Left ventricle myocardium inferior (tissue), 1 donor: ENCODE data around the gene VSIG2. TPM values are rescaled to one million over a fixed set of nuclear protein-coding genes. Genes with fewer than 3 reads are reported as not detected.

Experiments used
- DNase-seq: peaks from one replicate; pipeline ENCODE4 v3.0.0-alpha.2; 2020
- H3K27ac ChIP-seq: fragments of 200-600 bp; replicated peaks from 2 replicates; pipeline ENCODE4 v1.8.0; 2021
- H3K27me3 ChIP-seq: fragments of 200-600 bp; 2 replicates; pipeline ENCODE4 v1.8.0; 2021; ENCODE audit warnings: low read depth
- H3K36me3 ChIP-seq: fragments of 200-600 bp; 2 replicates; pipeline ENCODE4 v1.8.0; 2021
- H3K4me1 ChIP-seq: fragments of 200-600 bp; 2 replicates; pipeline ENCODE4 v1.8.0; 2021
- H3K4me3 ChIP-seq: fragments of 200-600 bp; 2 replicates; pipeline ENCODE4 v1.8.0; 2021; ENCODE audit warnings: mild to moderate bottlenecking, moderate library complexity
- H3K9me3 ChIP-seq: fragments of 200-600 bp; replicated peaks from 2 replicates; pipeline ENCODE4 v1.8.0; 2021
- intact Hi-C: fragments of 100-400 bp; cut with micrococcal nuclease; formaldehyde crosslinking; loops from one replicate; pipeline ENCODE4 v1.11.0; 2022
- total RNA-seq: library from RNA; stranded (reverse); fragmentation: NEBNext Ultra II Directional; extraction: Animal tissue kit (Norgen Biotek cat#: 25700); gene quantifications from one replicate; pipeline ENCODE4 v1.2.1, GENCODE V29; 2021
- TF ChIP-seq, protein P1 (sequence below): fragments of 200-600 bp; IDR thresholded peaks from 2 replicates; pipeline ENCODE4 v1.8.0; 2021; ENCODE audit warnings: antibody characterized with exemption, mild to moderate bottlenecking, borderline replicate concordance
- donor health status: DM: no; HTN: yes; CAD: no; lungs with severe emphysema.

Gene VSIG2
- total RNA-seq, 1 donor from 2014 or later = 1.2 TPM

- Histone ChIP-seq H3K4me3 (no peak overlapping the region), H3K27me3 (peaks cover 69% of the 10 kb centered on the region), H3K9me3 (no peaks in the 10 kb centered on the region), H3K36me3 (no peaks in the 10 kb centered on the region), H3K4me1 (peaks cover 18% of the 10 kb centered on the region), H3K27ac (peak overlapping the region; percentile 49)
- no peak for DNase-seq
- intact Hi-C loops = no loop called here
- TF ChIP-seq, protein P1, sequence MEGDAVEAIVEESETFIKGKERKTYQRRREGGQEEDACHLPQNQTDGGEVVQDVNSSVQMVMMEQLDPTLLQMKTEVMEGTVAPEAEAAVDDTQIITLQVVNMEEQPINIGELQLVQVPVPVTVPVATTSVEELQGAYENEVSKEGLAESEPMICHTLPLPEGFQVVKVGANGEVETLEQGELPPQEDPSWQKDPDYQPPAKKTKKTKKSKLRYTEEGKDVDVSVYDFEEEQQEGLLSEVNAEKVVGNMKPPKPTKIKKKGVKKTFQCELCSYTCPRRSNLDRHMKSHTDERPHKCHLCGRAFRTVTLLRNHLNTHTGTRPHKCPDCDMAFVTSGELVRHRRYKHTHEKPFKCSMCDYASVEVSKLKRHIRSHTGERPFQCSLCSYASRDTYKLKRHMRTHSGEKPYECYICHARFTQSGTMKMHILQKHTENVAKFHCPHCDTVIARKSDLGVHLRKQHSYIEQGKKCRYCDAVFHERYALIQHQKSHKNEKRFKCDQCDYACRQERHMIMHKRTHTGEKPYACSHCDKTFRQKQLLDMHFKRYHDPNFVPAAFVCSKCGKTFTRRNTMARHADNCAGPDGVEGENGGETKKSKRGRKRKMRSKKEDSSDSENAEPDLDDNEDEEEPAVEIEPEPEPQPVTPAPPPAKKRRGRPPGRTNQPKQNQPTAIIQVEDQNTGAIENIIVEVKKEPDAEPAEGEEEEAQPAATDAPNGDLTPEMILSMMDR = no peak
Measured at GRCh38 chr11:124724979-124725718, 26.9 kb downstream of the VSIG2 start.

- Histone ChIP-seq H3K4me1 (peaks cover 35% of the 10 kb centered on the region), H3K27ac (no peak overlapping the region), H3K4me3 (no peak overlapping the region), H3K27me3 (peaks cover 97% of the 10 kb centered on the region), H3K36me3 (no peaks in the 10 kb centered on the region), H3K9me3 (no peaks in the 10 kb centered on the region)
- intact Hi-C loops = no loop called here
- DNase-seq = no peak
- TF ChIP-seq, protein P1 = no peak
Measured at GRCh38 chr11:124722176-124722575, 29.9 kb downstream of the VSIG2 start.

- intact Hi-C loops = no loop called here
- TF ChIP-seq, protein P1 = no peak
- no peaks in the 10 kb centered on the region for H3K36me3 ChIP-seq
- peaks cover 19% of the 10 kb centered on the region for H3K4me1 ChIP-seq
- no peak overlapping the region for H3K27ac ChIP-seq
- peaks cover 97% of the 10 kb centered on the region for H3K27me3 ChIP-seq
- no peak for DNase-seq
- no peaks in the 10 kb centered on the region for H3K9me3 ChIP-seq
- H3K4me3 ChIP-seq = no peak overlapping the region
Measured at GRCh38 chr11:124719534-124719933, 32.5 kb downstream of the VSIG2 start.

- H3K36me3 ChIP-seq = no peaks in the 10 kb centered on the region
- H3K4me3 ChIP-seq = peak overlapping the region; percentile 68
- intact Hi-C loops = no loop called here
- DNase-seq = no peak
- H3K4me1 ChIP-seq = peaks cover 19% of the 10 kb centered on the region
- no peaks in the 10 kb centered on the region for H3K9me3 ChIP-seq
- peak overlapping the region; percentile 78 for H3K27ac ChIP-seq
- TF ChIP-seq, protein P1 = no peak
- peaks cover 95% of the 10 kb centered on the region for H3K27me3 ChIP-seq
Measured at GRCh38 chr11:124718801-124719200, 33.3 kb downstream of the VSIG2 start.

GRCh38 chr11:124717786-124718651 is 34.0 kb downstream of the VSIG2 start:
- peak overlapping the region; percentile 78 for H3K27ac ChIP-seq
- intact Hi-C loops = no loop called here
- H3K4me3 ChIP-seq = peak overlapping the region; percentile 68
- H3K9me3 ChIP-seq = no peaks in the 10 kb centered on the region
- peak; percentile 56 for DNase-seq
- TF ChIP-seq, protein P1 = no peak
- no peaks in the 10 kb centered on the region for H3K36me3 ChIP-seq
- H3K27me3 ChIP-seq = peaks cover 92% of the 10 kb centered on the region
- peaks cover 19% of the 10 kb centered on the region for H3K4me1 ChIP-seq
